ENCODE results near the gene ZBTB9.

DNA sequence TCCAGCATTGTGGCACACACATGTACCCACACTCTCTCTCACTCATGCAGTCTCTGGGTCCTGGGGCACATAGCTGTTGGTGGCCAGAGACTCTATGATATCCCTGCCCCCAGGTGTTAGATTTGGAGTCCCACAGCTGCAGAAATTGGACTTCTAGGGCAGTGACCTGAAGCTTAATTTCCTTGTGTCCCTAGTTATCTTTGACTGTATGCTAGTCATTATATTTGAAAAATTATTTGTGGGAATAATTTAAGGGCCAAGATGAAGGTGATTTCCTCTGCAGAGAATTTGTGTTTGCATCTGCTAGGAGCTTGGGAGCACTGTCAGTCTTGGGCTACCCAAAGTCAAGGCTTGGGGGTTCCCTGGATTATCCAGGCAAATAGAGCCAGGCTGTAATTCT is 50.1 kb downstream of the ZBTB9 start:
- TF ChIP-seq EP300 (IDR thresholded peaks at IDR 0.05) (no peak), POLR2AphosphoS2 (conservative IDR thresholded peaks at IDR 0.05; ENCODE audit: low read length) (no peak), JUN (IDR thresholded peaks at IDR 0.05) (no peak), RFX5 (IDR thresholded peaks at IDR 0.05) (no peak), NPAS2 (CRISPR knock-in tag; IDR thresholded peaks at IDR 0.05; ENCODE audit: borderline replicate concordance) (no peak), JUNB (IDR thresholded peaks at IDR 0.05) (no peak), RCOR1 (IDR thresholded peaks at IDR 0.05; ENCODE audit: low read depth, low read length) (no peak)
- TF ChIP-seq, protein P1, sequence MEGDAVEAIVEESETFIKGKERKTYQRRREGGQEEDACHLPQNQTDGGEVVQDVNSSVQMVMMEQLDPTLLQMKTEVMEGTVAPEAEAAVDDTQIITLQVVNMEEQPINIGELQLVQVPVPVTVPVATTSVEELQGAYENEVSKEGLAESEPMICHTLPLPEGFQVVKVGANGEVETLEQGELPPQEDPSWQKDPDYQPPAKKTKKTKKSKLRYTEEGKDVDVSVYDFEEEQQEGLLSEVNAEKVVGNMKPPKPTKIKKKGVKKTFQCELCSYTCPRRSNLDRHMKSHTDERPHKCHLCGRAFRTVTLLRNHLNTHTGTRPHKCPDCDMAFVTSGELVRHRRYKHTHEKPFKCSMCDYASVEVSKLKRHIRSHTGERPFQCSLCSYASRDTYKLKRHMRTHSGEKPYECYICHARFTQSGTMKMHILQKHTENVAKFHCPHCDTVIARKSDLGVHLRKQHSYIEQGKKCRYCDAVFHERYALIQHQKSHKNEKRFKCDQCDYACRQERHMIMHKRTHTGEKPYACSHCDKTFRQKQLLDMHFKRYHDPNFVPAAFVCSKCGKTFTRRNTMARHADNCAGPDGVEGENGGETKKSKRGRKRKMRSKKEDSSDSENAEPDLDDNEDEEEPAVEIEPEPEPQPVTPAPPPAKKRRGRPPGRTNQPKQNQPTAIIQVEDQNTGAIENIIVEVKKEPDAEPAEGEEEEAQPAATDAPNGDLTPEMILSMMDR (IDR thresholded peaks at IDR 0.05) = no peak
- TF ChIP-seq, protein P2, sequence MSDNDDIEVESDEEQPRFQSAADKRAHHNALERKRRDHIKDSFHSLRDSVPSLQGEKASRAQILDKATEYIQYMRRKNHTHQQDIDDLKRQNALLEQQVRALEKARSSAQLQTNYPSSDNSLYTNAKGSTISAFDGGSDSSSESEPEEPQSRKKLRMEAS (IDR thresholded peaks at IDR 0.05) = no peak
- TF ChIP-seq, protein P3, sequence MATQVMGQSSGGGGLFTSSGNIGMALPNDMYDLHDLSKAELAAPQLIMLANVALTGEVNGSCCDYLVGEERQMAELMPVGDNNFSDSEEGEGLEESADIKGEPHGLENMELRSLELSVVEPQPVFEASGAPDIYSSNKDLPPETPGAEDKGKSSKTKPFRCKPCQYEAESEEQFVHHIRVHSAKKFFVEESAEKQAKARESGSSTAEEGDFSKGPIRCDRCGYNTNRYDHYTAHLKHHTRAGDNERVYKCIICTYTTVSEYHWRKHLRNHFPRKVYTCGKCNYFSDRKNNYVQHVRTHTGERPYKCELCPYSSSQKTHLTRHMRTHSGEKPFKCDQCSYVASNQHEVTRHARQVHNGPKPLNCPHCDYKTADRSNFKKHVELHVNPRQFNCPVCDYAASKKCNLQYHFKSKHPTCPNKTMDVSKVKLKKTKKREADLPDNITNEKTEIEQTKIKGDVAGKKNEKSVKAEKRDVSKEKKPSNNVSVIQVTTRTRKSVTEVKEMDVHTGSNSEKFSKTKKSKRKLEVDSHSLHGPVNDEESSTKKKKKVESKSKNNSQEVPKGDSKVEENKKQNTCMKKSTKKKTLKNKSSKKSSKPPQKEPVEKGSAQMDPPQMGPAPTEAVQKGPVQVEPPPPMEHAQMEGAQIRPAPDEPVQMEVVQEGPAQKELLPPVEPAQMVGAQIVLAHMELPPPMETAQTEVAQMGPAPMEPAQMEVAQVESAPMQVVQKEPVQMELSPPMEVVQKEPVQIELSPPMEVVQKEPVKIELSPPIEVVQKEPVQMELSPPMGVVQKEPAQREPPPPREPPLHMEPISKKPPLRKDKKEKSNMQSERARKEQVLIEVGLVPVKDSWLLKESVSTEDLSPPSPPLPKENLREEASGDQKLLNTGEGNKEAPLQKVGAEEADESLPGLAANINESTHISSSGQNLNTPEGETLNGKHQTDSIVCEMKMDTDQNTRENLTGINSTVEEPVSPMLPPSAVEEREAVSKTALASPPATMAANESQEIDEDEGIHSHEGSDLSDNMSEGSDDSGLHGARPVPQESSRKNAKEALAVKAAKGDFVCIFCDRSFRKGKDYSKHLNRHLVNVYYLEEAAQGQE (IDR thresholded peaks at IDR 0.05) = no peak

Measured in A549 (cell line).